ENCODE measurements around the gene FBXO46.

Gene FBXO46, protein sequence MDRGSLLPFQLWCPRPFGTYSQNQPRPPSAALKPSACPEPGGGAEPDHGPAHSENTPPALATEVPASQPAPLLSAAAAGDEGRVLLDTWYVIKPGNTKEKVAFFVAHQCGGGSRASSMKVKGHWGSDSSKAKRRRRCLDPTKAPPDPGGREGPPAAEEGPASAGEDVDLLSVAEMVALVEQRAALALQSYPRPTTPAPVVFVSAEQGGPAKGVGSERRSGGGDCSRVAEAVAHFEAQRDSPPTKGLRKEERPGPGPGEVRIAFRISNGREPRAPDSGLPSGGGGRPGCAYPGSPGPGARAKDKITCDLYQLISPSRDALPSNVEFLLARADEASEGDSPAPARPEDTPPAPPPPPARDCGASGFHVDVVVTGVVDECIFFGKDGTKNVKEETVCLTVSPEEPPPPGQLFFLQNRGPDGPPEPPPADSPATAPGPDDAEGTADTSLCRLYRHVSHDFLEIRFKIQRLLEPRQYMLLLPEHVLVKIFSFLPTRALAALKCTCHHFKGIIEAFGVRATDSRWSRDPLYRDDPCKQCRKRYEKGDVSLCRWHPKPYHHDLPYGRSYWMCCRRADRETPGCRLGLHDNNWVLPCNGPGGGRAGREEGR

DNA sequence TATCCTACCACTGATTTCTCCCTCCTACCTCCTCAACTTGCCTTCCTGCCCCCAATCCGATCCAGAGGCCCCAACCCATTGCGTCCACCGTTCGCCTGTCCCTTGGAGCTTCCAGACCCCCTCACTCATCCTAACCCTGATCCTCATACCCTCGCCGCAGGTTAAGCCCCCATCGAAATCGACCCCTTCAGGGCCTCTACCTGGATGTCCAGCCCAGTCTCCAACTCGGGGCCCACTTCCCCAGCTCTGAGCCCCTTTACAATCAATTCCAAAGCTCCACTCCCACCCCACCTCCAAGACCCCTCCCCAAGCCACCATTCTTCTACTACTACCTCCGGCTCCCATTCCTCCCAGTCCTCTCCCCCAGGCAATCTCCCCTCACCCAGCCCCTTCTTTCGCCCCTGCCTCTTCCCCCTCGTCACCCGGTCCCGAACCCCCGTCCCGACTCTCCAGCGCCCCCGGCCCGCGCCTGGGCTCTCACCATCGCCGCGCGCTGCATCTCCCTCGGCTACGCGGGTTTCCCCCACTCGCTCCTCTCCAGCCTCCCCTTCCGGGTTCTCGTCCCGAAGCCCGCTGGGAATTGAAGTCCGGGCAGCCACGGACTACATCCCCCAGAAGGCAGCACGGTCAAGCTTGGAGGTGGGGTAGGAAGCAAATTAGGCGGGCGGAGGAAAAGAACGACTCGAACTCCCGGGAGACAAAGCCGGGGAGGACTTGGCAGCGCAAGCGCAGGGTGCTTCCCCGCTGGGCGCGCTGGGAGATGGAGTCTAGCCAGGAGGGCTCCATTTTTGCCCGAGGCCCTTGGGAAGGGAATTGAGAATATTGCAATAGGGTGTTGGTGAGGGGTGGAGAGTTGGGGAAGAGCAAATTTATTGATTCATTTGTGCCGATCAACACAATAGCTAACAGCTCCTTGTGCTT lies at the start of gene FBXO46:
FBXO46 (minus strand) TSS at position 529 of the 921 bp plus-strand sequence. CDS start 17,401 bp downstream, outside the sequence.
- peak; percentile 98 for DNase-seq (ENCODE audit: low spot score)

DNA sequence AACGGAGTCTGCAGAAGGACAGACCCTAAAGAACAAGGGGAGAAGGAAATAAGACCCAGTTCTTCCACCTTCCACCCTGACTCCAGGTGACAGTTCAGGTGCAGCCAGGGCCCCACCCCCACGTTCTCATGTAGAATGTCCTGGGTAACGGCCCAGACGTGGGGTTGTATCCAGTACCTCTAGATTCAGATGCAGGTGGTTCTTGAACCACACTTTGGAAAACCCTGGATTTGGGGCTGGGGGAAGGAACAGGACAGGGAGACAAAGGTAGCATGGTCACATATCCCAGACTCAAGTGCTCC lies 49.4 kb upstream of the FBXO46 start:
- DNase-seq (ENCODE audit: low spot score) = no peak

DNA sequence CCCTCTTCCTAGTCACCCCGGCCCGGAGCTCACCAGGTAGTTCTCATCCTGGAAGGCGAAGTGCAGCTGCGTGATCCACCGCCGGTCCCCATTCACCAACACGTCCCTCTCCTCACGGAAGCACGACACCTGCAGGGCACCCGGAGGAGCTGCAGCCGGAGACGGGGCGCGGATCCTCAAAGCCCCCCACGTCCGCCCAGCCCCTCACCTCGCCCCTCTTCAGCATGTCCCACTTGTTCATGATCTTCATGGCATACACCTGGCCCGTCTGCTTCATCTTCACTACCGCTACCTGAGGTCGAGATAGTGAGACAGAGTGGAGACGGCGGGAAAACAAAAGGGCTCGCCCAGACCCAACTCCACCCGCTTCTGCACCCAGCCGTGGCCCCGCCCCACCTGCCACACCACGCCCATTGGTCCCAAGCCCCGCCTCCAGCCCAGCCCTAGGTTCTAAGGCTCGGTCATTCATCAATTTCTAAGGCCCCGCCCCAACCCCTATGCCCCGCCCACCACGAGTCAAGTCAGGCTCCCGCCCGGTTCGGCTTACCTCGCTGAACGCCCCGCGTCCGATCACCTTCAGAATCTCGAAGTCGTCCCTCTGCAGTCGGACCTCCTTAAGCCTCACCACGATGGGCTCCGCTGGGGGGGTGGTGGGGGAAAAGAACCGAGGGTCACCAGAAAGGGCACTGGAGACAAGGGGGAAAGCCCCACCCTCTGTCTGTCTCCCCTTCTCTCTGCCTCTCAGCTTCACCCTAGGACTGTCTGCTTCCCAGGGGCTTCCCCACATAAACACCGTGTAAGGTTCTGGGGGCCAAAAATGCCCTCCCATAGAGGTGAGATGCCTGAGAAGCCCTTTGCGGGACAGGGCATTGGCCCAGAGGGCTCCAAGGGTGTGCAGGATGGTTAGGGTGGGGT lies 48.8 kb upstream of the FBXO46 start:
- DNase-seq (ENCODE audit: low spot score) = peak; percentile 67

DNA sequence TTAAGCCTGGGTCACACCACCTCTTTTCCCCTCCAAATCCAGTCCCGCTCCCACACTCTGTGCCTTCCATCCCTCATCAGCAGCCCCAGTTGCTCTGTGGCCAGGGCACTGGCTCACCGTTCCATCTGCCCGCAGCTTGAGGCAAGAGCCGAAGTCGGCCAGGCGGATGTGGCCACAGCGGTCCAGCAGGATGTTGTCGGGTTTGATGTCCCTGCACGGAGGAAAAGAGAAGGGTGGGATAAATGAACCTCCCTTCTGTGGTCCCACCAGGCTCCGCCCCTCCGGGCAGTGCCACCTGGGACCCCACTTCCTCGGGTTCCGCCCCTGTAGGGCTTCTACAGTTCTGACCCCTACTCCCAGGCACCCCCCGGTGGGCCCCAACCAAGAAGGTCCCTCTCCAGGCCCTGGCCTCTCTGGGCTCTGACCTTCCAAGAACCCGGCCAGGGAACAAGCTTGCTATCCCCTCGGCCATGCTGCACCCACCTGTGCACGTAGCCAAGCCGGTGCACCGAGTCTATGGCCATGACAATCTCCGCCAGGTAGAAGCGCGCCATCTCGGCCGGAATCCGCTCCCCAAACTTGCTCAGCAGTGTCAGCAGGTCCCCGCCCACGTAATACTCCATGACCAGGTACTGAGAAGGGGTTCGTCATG lies 47.4 kb upstream of the FBXO46 start:
- DNase-seq (ENCODE audit: low spot score) = no peak

DNA sequence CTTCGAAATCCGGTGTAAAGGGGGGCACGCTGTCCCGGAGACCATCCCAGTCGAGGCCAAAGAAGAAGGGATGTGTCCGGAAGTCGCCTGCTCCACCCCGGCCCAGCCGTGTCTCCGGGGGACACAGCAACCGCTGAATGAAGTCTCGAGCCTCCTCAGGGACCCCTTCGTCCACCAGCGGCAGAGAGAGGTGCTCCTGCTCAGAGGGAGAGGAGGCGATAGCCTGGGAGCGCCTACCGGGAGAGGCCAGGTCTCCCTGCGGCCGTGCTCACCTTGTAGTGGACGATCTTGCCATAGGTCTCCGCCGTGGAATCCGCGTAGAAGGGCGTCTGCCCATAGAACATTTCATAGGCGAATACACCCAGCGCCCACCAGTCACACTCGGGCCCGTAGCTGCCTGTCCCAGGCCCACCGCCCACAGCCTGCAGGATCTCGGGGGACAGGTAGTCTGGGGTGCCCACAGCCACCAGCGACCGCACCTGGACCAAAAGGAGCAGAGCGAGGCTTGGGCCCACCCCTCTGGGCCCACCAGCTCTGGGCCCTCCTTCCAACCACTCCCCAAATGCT lies 46.8 kb upstream of the FBXO46 start:
- no peak for DNase-seq (ENCODE audit: low spot score)

DNA sequence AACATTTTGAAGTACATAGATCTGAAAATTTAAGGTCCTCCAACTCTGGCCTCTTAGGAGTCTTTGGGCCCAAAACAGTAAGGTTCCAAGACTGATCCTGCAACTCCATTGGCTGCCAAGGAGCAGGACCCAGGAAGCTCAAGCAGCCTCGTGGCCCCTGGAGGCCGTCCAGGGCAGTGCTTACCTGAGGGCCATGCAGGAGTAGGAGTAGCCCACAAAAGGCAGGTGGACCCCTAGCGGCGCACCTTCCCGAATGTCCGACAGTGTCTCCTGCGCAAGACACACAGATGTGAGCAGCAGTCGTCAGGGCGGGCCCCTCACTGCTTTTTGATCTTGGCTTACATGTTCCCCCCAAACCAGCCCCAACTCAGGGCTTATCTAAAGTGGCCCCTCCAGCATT lies 44.1 kb upstream of the FBXO46 start:
- DNase-seq (ENCODE audit: low spot score) = no peak

DNA sequence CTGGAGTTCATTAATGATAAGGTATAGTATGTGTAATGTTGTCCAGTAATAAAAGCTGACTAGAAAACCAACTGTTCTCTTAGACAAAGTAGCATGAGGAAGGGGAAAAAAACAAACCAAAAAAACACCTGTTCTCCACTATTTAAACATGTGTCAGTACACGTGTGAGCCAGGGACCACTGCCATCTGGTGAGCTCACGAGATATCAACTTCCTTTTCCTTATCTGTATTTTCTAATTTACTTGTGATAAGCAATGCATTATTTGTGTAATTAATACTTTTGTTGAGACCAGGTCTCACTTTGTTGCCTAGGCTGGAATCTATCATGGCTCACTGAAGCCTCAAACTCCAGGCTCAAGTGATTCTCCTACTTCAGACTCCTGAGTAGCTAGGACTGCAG lies 42.7 kb upstream of the FBXO46 start:
- DNase-seq (ENCODE audit: low spot score) = no peak

DNA sequence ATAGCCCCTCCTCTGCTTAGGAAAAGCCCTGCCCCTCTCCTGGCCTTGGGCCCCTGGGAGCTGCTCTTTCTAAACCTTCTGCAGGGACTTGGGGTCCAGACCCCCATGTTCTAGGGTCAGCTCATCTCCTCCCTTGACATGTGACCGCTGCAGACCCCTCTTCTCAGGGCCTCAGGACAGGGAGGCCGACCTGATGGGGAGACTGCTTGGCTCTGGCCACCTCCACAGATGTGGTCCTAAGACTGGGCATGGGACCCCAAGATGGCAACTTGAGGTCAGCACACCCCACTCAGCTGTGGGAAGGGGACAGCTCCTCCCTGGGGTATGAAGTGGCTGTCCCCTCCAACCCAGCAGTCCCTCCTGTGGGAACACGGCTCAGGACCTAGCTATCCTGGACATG lies 42.2 kb upstream of the FBXO46 start:
- DNase-seq (ENCODE audit: low spot score) = no peak

DNA sequence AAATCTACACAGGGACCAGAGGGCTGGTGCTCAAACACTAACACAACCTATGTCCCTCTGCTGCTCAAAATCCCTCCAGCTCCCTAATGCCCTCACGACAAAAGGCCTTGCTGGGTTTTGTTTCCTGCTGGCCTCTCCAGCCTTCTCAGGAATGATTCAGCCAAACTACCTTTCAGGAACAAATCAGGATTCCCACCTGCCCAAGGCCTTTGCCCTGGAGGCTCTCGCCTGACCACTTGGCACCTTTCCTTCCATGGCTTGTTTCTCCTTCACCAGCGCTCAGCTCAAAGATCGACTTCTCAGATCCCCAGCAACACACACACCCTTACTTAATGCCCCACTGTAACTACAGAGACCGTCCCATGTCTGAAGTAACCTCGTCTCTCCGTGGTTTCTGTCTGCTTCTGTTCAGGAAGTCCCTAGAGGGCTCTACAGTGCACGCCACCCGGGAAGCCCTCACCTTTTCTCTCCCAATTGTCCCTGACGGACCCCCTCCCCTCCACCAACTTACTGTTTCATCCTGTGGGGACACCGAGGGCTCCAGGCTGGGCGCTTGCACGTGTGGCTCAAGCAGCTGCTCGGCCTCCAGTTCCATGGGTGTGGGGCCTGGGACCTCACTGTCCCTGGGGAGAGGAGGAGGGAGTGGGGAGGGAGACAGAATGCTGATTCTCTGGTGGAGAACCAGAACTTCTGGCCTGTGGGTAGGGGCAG lies 41.6 kb upstream of the FBXO46 start:
- DNase-seq (ENCODE audit: low spot score) = no peak

DNA sequence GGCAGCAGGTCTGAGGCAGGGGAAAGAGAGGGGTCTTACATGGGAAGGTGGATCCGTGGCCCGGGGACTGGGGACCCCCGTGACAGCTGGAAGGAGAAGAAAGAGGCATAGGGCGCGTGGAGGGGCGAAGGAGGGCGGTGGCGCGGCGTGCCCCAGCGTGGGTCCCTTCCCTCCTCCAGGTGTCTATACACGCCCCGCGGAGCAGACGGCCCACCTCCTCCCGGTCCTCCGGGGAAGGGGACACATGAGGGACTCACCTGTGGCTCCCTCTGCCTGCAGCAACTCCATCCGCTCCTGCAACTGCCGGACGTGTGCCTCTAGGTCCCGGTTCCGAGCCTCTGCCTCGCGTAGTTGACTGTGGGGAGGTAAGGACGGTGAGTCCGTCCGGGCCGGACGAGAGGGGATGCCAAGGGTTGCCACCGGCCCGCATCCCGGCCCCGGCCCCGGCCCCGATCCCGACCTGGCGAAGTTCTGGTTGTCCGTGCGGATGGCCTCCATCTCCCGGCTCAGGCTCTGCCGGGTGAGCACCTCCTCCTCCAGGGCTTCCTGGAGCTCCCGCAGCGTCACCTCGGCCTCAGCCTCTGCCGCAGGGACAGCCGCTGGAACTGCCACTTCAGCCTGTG lies 40.7 kb upstream of the FBXO46 start:
- DNase-seq (ENCODE audit: low spot score) = no peak

DNA sequence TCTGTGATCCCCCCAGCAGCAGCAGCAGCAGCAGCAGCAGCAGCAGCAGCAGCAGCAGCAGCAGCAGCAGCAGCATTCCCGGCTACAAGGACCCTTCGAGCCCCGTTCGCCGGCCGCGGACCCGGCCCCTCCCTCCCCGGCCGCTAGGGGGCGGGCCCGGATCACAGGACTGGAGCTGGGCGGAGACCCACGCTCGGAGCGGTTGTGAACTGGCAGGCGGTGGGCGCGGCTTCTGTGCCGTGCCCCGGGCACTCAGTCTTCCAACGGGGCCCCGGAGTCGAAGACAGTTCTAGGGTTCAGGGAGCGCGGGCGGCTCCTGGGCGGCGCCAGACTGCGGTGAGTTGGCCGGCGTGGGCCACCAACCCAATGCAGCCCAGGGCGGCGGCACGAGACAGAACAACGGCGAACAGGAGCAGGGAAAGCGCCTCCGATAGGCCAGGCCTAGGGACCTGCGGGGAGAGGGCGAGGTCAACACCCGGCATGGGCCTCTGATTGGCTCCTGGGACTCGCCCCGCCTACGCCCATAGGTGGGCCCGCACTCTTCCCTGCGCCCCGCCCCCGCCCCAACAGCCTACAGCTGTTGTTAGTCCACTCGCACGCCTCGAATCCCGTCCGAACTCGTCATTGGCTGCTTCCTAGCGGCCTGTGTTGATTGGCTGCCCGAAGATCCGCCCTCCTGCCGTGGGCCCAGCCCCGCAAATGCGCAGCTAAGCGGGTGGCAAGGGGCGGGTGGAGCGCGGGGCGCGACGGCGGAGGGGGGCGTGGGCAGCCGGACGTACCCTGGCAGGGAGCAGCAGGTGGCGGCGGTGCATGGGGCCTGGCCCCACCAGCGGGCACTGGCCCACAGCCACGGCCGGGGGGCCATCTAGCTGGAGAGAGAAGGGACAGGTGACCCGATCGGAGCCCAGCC lies 39.8 kb upstream of the FBXO46 start:
- DNase-seq (ENCODE audit: low spot score) = peak; percentile 89

DNA sequence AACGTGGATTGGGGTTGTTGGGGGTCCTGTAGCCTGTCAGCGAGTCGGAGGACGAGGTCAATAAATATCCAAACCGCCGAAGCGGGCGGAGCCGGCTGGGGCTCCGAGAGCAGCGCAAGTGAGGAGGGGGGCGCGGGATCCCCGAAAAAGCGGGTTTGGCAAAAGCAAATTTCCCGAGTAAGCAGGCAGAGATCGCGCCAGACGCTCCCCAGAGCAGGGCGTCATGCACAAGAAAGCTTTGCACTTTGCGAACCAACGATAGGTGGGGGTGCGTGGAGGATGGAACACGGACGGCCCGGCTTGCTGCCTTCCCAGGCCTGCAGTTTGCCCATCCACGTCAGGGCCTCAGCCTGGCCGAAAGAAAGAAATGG lies 39.1 kb upstream of the FBXO46 start:
- DNase-seq (ENCODE audit: low spot score) = peak; percentile 19

DNA sequence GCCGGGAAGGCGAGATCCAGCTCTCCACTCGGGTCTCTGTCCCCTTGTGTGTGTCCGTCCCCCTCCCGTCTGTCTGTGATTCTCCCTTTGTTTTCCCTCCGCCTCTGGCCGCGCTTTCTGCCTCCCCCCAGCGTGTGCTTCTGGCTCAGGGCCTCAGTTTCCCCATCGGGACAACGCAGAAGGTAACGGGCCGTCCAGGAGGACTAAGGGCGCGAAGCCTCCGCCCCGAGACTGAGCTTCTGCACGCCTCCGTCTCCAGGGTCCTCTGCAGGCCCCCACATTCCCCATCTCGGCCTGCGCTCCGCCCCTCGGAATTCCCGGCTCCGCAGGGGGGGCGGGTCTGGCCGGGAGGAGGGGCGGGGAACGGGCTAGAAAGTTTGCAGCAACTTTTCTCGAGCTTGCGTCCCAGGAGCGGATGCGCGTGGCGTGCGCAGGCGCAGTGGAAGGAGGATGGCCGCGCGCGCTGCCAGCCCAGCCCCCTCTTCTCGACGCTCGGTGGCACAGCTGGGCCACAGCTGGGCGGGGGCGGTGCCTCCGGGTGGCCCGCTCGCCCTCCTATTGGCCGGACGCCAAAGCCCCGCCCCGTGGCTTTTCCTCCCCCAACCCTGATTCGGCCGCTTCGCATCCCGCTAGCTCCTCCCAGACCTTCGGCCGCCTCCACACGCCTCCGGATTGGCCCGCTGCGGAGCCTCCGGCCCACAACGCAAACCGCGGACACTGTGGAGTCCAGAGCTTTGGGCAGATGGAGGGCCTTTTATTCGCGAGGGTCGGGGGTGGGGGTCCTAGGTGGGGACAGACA lies 38.5 kb upstream of the FBXO46 start, which contains the start of gene SIX5:
SIX5 (minus strand) TSS at position 269 of the 799 bp plus-strand sequence. CDS start 408 bp downstream, outside the sequence.
- peak; percentile 98 for DNase-seq (ENCODE audit: low spot score)

DNA sequence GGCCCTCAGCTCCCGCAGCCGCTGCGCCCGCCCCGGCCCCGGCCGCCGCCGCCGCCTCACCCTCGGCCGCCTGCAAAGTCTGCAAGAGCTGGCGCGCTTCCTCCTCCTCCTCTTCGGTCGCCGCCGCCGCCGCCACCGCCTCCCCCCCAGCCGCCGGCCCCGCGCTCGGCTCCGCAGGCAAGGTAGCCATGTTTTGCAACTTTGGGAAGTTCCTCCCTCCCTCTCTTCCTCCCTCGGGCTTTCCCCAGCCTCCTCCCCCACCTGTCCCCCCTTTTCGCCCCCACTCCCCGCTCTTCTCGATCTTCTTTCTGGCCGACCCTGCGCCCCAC lies 37.9 kb upstream of the FBXO46 start:
- DNase-seq (ENCODE audit: low spot score) = peak; percentile 36

DNA sequence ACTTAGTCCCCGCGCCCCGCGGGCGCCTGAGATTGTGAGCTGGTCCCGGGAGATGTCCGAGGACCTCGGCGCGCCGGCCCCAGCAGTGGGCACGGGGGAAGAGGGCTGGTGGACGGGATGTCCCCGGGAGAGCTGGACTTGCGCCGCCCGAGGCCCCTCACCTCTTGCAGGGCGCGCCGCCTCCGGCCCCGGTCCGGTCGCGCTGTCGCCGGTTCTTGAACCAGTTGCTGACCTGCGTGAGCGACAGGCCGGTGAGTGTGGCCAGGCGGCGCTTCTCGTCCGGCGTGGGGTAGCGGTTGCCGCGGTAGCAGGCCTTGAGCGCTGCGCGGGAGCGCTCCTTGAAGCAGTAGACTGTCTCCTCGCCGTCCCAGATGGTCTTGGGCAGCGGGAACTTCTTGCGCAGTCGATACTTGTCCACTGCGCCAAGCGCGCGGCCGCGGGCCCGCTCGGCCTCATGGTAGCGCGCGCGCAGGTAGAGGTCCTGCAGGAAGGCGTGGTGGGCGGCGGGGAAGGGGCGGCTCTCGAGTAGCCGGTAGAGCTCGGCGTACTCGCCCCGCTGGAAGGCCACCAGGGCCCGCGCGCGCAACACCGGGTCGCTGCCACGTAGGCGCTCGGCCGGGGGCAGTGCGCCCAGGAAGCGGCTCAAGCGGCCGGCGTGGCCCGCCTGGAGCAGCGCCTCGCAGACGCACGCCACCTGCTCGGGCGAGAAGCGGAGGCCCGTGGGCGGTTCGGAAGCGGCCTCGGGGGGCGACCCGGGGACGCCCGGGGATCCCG lies 37.4 kb upstream of the FBXO46 start:
- DNase-seq (ENCODE audit: low spot score) = peak; percentile 37

DNA sequence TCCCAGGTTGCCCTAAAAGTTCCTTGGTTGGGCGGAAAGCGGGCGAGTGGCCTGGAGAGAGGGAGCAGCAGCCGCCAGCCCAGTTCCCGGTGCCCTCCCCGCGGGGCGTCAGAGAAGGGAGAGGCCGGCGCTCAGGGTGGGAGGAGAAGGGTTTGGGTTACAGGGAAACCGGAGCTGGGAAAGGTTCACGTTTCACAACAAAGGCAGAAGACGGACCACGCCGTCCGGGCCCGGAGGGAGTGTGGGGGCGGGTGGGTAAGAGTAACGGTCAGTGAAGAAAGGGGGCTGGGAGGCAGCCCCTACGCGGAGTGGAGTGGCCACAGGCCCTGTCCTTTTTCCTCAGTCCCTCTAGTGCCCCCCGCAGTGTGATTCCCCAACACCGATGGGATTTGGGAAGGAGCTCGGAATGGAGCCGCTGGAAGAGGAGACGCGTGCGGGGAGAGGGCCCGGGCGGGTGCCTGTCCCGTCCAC lies 36.7 kb upstream of the FBXO46 start:
- DNase-seq (ENCODE audit: low spot score) = peak; percentile 44

DNA sequence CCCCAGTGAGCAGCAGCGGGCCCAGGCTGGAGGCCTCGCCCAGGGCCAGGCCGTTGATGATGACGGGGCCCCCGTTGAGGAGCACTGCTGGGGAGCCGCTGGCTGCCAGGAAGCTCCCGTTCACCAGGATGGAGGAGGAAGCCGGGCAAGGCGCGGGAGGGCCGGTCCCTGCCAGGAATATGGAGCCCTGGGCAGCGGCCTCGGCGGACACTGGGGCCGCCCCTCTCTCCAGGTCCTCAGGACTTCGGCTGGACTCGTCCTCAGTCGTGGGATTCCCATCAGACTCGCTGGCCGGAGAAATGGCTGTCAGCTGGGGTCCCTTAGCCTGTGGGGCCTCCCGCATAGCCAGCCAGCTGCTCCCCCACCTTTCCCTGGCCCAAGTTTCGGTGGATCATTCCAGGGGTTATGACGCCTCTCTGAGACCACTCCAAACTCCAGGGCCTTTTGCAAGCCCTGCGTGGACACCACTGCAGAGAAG lies 36.2 kb upstream of the FBXO46 start:
- no peak for DNase-seq (ENCODE audit: low spot score)

Data from LoVo (cell line).